IPS-NIHi7 (cell line): ENCODE measurements around the gene RREB1.

ENCODE experiments used
- DNase-seq: peaks from one replicate; pipeline ENCODE4 v3.0.0; 2012; ENCODE audit warnings: mixed read lengths; ENCODE audit errors: extremely low spot score

Gene RREB1

GRCh38 chr6:7193122-7193521, 85.4 kb downstream of the RREB1 start:
- DNase-seq = no peak

- DNase-seq = no peak
These were observed 86.9 kb downstream of the RREB1 start for GRCh38 chr6:7194657-7195056.

- no peak for DNase-seq
These were observed 87.7 kb downstream of the RREB1 start for GRCh38 chr6:7195339-7196018.

- no peak for DNase-seq
These were observed 88.2 kb downstream of the RREB1 start for GRCh38 chr6:7196019-7196402.

GRCh38 chr6:7196685-7197283, 89.0 kb downstream of the RREB1 start:
- DNase-seq = no peak

- no peak for DNase-seq
These were observed 90.0 kb downstream of the RREB1 start for GRCh38 chr6:7197747-7198146.

- no peak for DNase-seq
These were observed 91.4 kb downstream of the RREB1 start for GRCh38 chr6:7198833-7199800.

GRCh38 chr6:7200598-7201443, 93.1 kb downstream of the RREB1 start:
- DNase-seq = no peak

- DNase-seq = no peak
These were observed 93.6 kb downstream of the RREB1 start for GRCh38 chr6:7201444-7201731.

GRCh38 chr6:7201732-7202541, 94.2 kb downstream of the RREB1 start:
- DNase-seq = no peak

GRCh38 chr6:7202950-7203349, 95.2 kb downstream of the RREB1 start:
- DNase-seq = no peak

- DNase-seq = no peak
These were observed 96.2 kb downstream of the RREB1 start for GRCh38 chr6:7203939-7204338.

- no peak for DNase-seq
These were observed 97.0 kb downstream of the RREB1 start for GRCh38 chr6:7204726-7205125.

- no peak for DNase-seq
These were observed 100.0 kb downstream of the RREB1 start for GRCh38 chr6:7207720-7208119.

GRCh38 chr6:7213416-7213815, 105.7 kb downstream of the RREB1 start:
- DNase-seq = no peak

- DNase-seq = no peak
These were observed 106.7 kb downstream of the RREB1 start for GRCh38 chr6:7214468-7214867.

- no peak for DNase-seq
These were observed 107.4 kb downstream of the RREB1 start for GRCh38 chr6:7215131-7215530.

- no peak for DNase-seq
These were observed 108.1 kb downstream of the RREB1 start for GRCh38 chr6:7215798-7216231.

- peak; percentile 48 for DNase-seq
These were observed 109.3 kb downstream of the RREB1 start for GRCh38 chr6:7216941-7217621.

- DNase-seq = no peak
These were observed 110.7 kb downstream of the RREB1 start for GRCh38 chr6:7218406-7218988.
